ENCODE measurements around the gene NIT1. TPM values are rescaled to one million over a fixed set of nuclear protein-coding genes. Genes with fewer than 3 reads are reported as not detected.

The NIT1 gene
- total and polyA plus RNA-seq, 12 donors, result 72.2 to 147 (median 103) TPM

DNA sequence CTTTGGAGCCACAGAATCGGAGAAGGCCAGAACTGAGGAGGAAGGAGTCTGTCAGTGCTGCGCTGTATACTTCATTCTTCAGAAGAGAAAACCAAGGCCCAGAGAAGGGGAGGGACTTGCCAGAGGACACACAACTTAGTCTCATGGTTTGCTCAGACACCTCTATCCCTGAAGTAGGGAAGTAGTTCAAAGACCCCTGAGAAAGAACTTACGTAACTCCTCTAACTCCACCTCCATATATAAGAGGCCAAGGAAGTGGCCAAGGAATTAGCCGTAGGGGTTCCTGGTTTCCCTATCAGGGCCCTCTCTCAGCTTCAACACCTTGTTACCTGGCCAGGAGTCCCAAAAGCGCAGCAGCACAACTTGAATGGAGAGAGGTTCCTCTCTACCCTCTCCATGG is 28.0 kb upstream of the NIT1 start:
- no peak overlapping the region for H3K4me3 ChIP-seq
- WGBS, 4 donors, result 85 to 98% (median 94%) methylated on average over 4 to 5 of the region's 5 CpGs
- no peaks in the 10 kb centered on the region for H3K36me3 ChIP-seq (replicated peaks in 1 of 2)
- H3K4me1 ChIP-seq (replicated peaks in 1 of 2), result no peaks in the 10 kb centered on the region
- no peaks in the 10 kb centered on the region for H3K9me3 ChIP-seq (replicated peaks in 1 of 3)
- no peak for DNase-seq
- TF ChIP-seq POLR2A (IDR thresholded peaks at IDR 0.05), result no peak
- TF ChIP-seq, protein P1, sequence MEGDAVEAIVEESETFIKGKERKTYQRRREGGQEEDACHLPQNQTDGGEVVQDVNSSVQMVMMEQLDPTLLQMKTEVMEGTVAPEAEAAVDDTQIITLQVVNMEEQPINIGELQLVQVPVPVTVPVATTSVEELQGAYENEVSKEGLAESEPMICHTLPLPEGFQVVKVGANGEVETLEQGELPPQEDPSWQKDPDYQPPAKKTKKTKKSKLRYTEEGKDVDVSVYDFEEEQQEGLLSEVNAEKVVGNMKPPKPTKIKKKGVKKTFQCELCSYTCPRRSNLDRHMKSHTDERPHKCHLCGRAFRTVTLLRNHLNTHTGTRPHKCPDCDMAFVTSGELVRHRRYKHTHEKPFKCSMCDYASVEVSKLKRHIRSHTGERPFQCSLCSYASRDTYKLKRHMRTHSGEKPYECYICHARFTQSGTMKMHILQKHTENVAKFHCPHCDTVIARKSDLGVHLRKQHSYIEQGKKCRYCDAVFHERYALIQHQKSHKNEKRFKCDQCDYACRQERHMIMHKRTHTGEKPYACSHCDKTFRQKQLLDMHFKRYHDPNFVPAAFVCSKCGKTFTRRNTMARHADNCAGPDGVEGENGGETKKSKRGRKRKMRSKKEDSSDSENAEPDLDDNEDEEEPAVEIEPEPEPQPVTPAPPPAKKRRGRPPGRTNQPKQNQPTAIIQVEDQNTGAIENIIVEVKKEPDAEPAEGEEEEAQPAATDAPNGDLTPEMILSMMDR (IDR thresholded peaks at IDR 0.05), result no peak
- no peaks in the 10 kb centered on the region for H3K27me3 ChIP-seq
- intact Hi-C loops (cut with DNase I), result loop anchor here in 1 of 2 donors (5.0 kb wide), 1 partner anchor 83 kb away; no protein-coding TSS in a partner anchor
- H3K27ac ChIP-seq, result no peak overlapping the region

DNA sequence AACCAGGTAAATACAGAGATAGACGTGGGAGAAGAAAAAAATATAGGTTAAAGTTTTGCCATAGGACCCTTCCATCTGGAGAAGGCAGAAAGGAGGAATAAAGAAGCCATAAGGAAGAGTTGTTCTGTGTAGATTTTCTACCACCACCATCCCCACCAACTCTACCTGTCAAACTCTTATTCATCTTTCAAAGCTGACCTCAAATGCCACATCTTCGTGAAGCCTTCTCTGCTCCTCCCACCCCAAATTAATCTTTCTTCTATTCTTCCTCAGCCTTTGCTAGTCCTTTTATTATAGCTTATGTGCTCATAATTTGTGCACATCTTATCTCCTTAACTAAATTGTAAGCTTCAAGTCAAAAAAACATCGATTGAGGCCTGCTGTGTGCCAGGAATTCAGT is 27.3 kb upstream of the NIT1 start:
- H3K36me3 ChIP-seq (replicated peaks in 1 of 2), result no peaks in the 10 kb centered on the region
- DNase-seq, result no peak
- H3K27ac ChIP-seq, result no peak overlapping the region
- 76 to 81% (median 78%) methylated on average over 3 of the region's 3 CpGs for WGBS, 4 donors
- H3K27me3 ChIP-seq, result no peaks in the 10 kb centered on the region
- TF ChIP-seq, protein P1 (IDR thresholded peaks at IDR 0.05), result no peak
- TF ChIP-seq POLR2A (IDR thresholded peaks at IDR 0.05), result no peak
- intact Hi-C loops (cut with DNase I), result loop anchor here in 1 of 2 donors (5.0 kb wide), 1 partner anchor 83 kb away; no protein-coding TSS in a partner anchor
- H3K4me3 ChIP-seq, result no peak overlapping the region
- H3K9me3 ChIP-seq (replicated peaks in 1 of 3), result no peaks in the 10 kb centered on the region
- no peaks in the 10 kb centered on the region for H3K4me1 ChIP-seq (replicated peaks in 1 of 2)

DNA sequence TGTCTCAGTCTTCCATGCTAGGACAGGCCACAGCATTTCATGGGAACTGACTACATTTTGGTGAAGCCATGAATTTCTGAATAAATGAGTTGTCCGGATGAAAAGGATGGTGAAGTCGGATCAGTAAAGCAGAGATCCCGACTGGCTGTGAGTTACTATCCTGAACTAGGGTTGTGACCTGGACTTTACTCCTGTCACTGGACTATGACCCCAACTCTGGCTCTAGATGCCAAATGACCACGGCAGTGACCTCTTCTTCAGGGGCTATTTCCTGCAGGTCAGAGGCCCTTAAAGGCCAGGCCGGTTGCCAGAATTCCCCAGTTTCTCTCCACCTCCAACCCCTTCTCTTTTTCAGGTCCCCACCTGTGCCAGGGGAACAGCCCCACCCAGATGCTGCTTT is 26.8 kb upstream of the NIT1 start:
- 82 to 92% (median 88%) methylated on average over 4 to 5 of the region's 5 CpGs for WGBS, 4 donors
- intact Hi-C loops (cut with DNase I), result loop anchor here in 1 of 2 donors (5.0 kb wide), 1 partner anchor 84 kb away; no protein-coding TSS in a partner anchor
- no peak for DNase-seq
- Histone ChIP-seq H3K27ac (no peak overlapping the region), H3K4me1 (replicated peaks in 1 of 2) (no peaks in the 10 kb centered on the region), H3K4me3 (no peak overlapping the region), H3K9me3 (replicated peaks in 1 of 3) (no peaks in the 10 kb centered on the region), H3K36me3 (replicated peaks in 1 of 2) (no peaks in the 10 kb centered on the region), H3K27me3 (no peaks in the 10 kb centered on the region)
- TF ChIP-seq, protein P1 (IDR thresholded peaks at IDR 0.05), result no peak
- TF ChIP-seq POLR2A (IDR thresholded peaks at IDR 0.05), result no peak

DNA sequence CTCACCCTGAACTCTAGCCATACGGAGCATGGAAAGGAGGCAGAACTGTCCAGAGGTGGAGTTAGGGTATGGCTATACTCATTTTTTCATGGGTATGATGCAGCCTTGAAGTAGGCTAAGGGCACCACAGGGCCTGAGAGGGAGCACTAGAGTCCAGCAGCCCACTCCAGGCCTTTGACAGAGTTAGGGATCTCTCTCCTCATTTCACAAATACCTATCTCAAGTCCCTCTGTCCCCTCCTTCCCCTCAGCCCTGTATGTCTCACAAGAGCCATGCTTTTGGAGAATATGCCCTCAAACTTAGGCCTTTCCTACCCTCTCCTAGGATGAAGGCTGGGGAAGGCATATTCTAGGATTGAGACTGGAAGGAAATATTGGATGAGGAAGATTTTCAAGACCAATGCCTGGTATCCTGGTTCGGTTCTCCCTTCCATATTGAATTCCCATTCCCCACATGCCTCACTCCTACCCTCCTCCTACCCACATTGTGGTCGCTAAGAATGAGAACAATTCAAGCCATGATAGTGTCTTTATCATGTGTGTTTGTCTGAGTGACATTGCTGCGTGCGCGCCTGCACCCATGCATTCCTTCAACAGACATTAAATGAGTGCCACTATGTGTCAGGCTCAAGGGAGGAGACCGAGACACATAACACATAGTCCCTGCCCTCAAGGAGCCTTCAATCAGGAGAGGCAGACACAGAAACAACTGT is 26.0 kb upstream of the NIT1 start:
- TF ChIP-seq, protein P1 (IDR thresholded peaks at IDR 0.05), result no peak
- TF ChIP-seq POLR2A (IDR thresholded peaks at IDR 0.05), result no peak
- intact Hi-C loops (cut with DNase I), result loop anchor here in 1 of 2 donors (5.0 kb wide), 1 partner anchor 85 kb away; no protein-coding TSS in a partner anchor

More for the DNA sequence above, 26.0 kb upstream of the NIT1 start:
- Histone ChIP-seq H3K4me3 (no peak overlapping the region), H3K27me3 (no peaks in the 10 kb centered on the region), H3K27ac (no peak overlapping the region), H3K36me3 (replicated peaks in 1 of 2) (no peaks in the 10 kb centered on the region), H3K4me1 (replicated peaks in 1 of 2) (no peaks in the 10 kb centered on the region), H3K9me3 (replicated peaks in 1 of 3) (no peaks in the 10 kb centered on the region)
- WGBS, 4 donors, result 89 to 92% (median 91%) methylated on average over 7 of the region's 7 CpGs
- DNase-seq, result no peak

All from adrenal gland (tissue), 12 donors.